G401 (cell line): ENCODE measurements around the gene SPON2. TPM values are rescaled to one million over a fixed set of nuclear protein-coding genes. Genes with fewer than 3 reads are reported as not detected.

ENCODE experiments used
- DNase-seq: peaks from one replicate; pipeline ENCODE4 v3.0.0-alpha.2; 2015; ENCODE audit warnings: low spot score
- in situ Hi-C: cut with HindIII; loops from 2 replicates; pipeline ENCODE4 v1.10.0; 2016; ENCODE audit warnings: low sequenced_read_pairs, mixed read lengths
- total RNA-seq: library from RNA; depleted of rRNA; stranded (reverse); fragments of >200 nt; shearing (Covaris generic); gene quantifications from 2 replicates; pipeline ENCODE4 v1.2.3, GENCODE V29; 2014; rRNA removed

SPON2 gene
- total RNA-seq, 1 experiment from 2014 or later: not detected

- in situ Hi-C loops: no loop called here
- DNase-seq: no peak
These were observed 49.9 kb downstream of the SPON2 start for GRCh38 chr4:1122505-1122904.

Other genes with a start within 250 kb of the SPON2 start
- gene GAK, start 240.3 kb downstream of the SPON2 start, total RNA-seq: 91.4 and 91.5 TPM in 2 replicates
- 7.0 and 21.4 TPM in 2 replicates for gene TMEM175, start 240.1 kb downstream of the SPON2 start, total RNA-seq
- 11.0 and 12.9 TPM in 2 replicates for gene DGKQ, start 199.0 kb downstream of the SPON2 start, total RNA-seq
- gene IDUA, start 185.5 kb downstream of the SPON2 start, total RNA-seq: 3.0 and 3.8 TPM in 2 replicates
- gene SLC26A1, start 179.2 kb downstream of the SPON2 start, total RNA-seq: 0.74 and 0.85 TPM in 2 replicates
- gene FGFRL1, start 161.0 kb downstream of the SPON2 start, total RNA-seq: 23.9 and 28.5 TPM in 2 replicates
- gene RNF212, start 59.0 kb downstream of the SPON2 start, total RNA-seq: not detected in 2 replicates
- 265 and 287 TPM in 2 replicates for gene CTBP1, start 76.5 kb upstream of the SPON2 start, total RNA-seq
- gene MAEA, start 117.3 kb upstream of the SPON2 start, total RNA-seq: 52.5 and 54.6 TPM in 2 replicates
- gene UVSSA, start 174.6 kb upstream of the SPON2 start, total RNA-seq: 3.6 and 8.8 TPM in 2 replicates
- not detected in 2 replicates for gene NKX1-1, start 233.9 kb upstream of the SPON2 start, total RNA-seq